ENCODE measurements around the gene FAM78A. TPM values are rescaled to one million over a fixed set of nuclear protein-coding genes. Genes with fewer than 3 reads are reported as not detected.
A peak's percentile ranks its signal among the peaks of the same experiment; 100 is the strongest.

Gene FAM78A
- total RNA-seq, 4 donors from 2014 or later, result 1.7 to 4.0 (median 3.3) TPM

GRCh38 chr9:131222460-131222859 lies 53.9 kb downstream of the FAM78A start:
- 92% methylated on average over 6 of the region's 6 CpGs for WGBS
- intact Hi-C loops (cut with DNase I), result no loop called here
- peaks cover 12 to 19% (median 15%) of the 10 kb centered on the region in 4 donors for H3K4me1 ChIP-seq
- H3K9me3 ChIP-seq, result no peaks in the 10 kb centered on the region
- H3K4me3 ChIP-seq, result no peak overlapping the region
- no peaks in the 10 kb centered on the region for H3K27me3 ChIP-seq
- no peak for DNase-seq (ENCODE audit: extremely low spot score)
- TF ChIP-seq EP300 (IDR thresholded peaks at IDR 0.05), result no peak
- TF ChIP-seq POLR2AphosphoS5 (IDR thresholded peaks at IDR 0.05), result no peak
- TF ChIP-seq POLR2A (IDR thresholded peaks at IDR 0.05; ENCODE audit: low read depth), result no peak
- TF ChIP-seq CTCF (IDR thresholded peaks at IDR 0.05), result no peak
- H3K36me3 ChIP-seq, result peaks cover 0 to 39% (median 26%) of the 10 kb centered on the region in 4 donors
- H3K27ac ChIP-seq (replicated peaks in 1 of 4), result no peak overlapping the region

GRCh38 chr9:131220485-131220884 lies 55.8 kb downstream of the FAM78A start:
- DNase-seq (ENCODE audit: extremely low spot score), result no peak
- H3K9me3 ChIP-seq, result no peaks in the 10 kb centered on the region
- H3K36me3 ChIP-seq, result peaks cover 0 to 42% (median 26%) of the 10 kb centered on the region in 4 donors
- 96% methylated on average over 2 of the region's 2 CpGs for WGBS
- peaks cover 0 to 24% (median 20%) of the 10 kb centered on the region in 4 donors for H3K4me1 ChIP-seq
- intact Hi-C loops (cut with DNase I), result no loop called here
- TF ChIP-seq EP300 (IDR thresholded peaks at IDR 0.05), result no peak
- TF ChIP-seq POLR2A (IDR thresholded peaks at IDR 0.05; ENCODE audit: low read depth), result no peak
- TF ChIP-seq POLR2AphosphoS5 (IDR thresholded peaks at IDR 0.05), result no peak
- H3K4me3 ChIP-seq, result no peak overlapping the region
- H3K27ac ChIP-seq (replicated peaks in 1 of 4), result no peak overlapping the region
- H3K27me3 ChIP-seq, result no peaks in the 10 kb centered on the region

- WGBS, result 85% methylated on average over 5 of the region's 5 CpGs
- TF ChIP-seq POLR2A (IDR thresholded peaks at IDR 0.05; ENCODE audit: low read depth) (no peak), EP300 (IDR thresholded peaks at IDR 0.05) (no peak), CTCF (IDR thresholded peaks at IDR 0.05) (no peak), POLR2AphosphoS5 (IDR thresholded peaks at IDR 0.05) (no peak)
- Histone ChIP-seq H3K9me3 (no peaks in the 10 kb centered on the region), H3K27ac (replicated peaks in 1 of 4) (peak overlapping the region in 1 of 4 donors; percentile 54), H3K36me3 (peaks cover 0 to 34% (median 20%) of the 10 kb centered on the region in 4 donors), H3K4me1 (peaks cover 3 to 41% (median 35%) of the 10 kb centered on the region in 4 donors), H3K27me3 (no peaks in the 10 kb centered on the region), H3K4me3 (no peak overlapping the region)
- no peak for DNase-seq (ENCODE audit: extremely low spot score)
- intact Hi-C loops (cut with DNase I), result no loop called here
Observed at GRCh38 chr9:131218370-131218769, 57.9 kb downstream of the FAM78A start.

- H3K27me3 ChIP-seq, result no peaks in the 10 kb centered on the region
- peaks cover 3 to 41% (median 35%) of the 10 kb centered on the region in 4 donors for H3K4me1 ChIP-seq
- peak overlapping the region; percentile 35 to 65 (median 49) for H3K27ac ChIP-seq (replicated peaks in 1 of 4)
- intact Hi-C loops (cut with DNase I), result no loop called here
- DNase-seq (ENCODE audit: extremely low spot score), result no peak
- 65% methylated on average over 6 of the region's 6 CpGs for WGBS
- H3K4me3 ChIP-seq, result no peak overlapping the region
- TF ChIP-seq EP300 (IDR thresholded peaks at IDR 0.05) (no peak), POLR2AphosphoS5 (IDR thresholded peaks at IDR 0.05) (peak in 1 of 2 donors; percentile 28), POLR2A (IDR thresholded peaks at IDR 0.05; ENCODE audit: low read depth) (no peak), CTCF (IDR thresholded peaks at IDR 0.05) (no peak)
- H3K9me3 ChIP-seq, result peaks cover 0 to 1% (median under 1%) of the 10 kb centered on the region in 4 donors
- peaks cover 0 to 26% (median 15%) of the 10 kb centered on the region in 4 donors for H3K36me3 ChIP-seq
Observed at GRCh38 chr9:131217331-131218031, 58.8 kb downstream of the FAM78A start.

- Histone ChIP-seq H3K27me3 (no peaks in the 10 kb centered on the region), H3K27ac (replicated peaks in 1 of 4) (peak overlapping the region; percentile 35 to 65 (median 49)), H3K36me3 (peaks cover 0 to 27% (median 14%) of the 10 kb centered on the region in 4 donors), H3K4me3 (no peak overlapping the region), H3K9me3 (peaks cover 0 to 8% (median 3%) of the 10 kb centered on the region in 4 donors), H3K4me1 (peaks cover 3 to 41% (median 35%) of the 10 kb centered on the region in 4 donors)
- intact Hi-C loops (cut with DNase I), result no loop called here
- DNase-seq (ENCODE audit: extremely low spot score), result no peak
- TF ChIP-seq CTCF (IDR thresholded peaks at IDR 0.05) (no peak), POLR2A (IDR thresholded peaks at IDR 0.05; ENCODE audit: low read depth) (no peak), POLR2AphosphoS5 (IDR thresholded peaks at IDR 0.05) (no peak), EP300 (IDR thresholded peaks at IDR 0.05) (no peak)
- 75% methylated on average over 4 of the region's 4 CpGs for WGBS
Observed at GRCh38 chr9:131216806-131217205, 59.5 kb downstream of the FAM78A start.

Data from esophagus muscularis mucosa (tissue), 4 donors.